GM18907 (cell line): Measurements from ENCODE around the gene TMEM63C.

Experiments used
- ATAC-seq: cut with Tn5 transposase; IDR thresholded peaks from one replicate; pipeline ENCODE4 v1.9.1; 2021; ENCODE audit warnings: mild to moderate bottlenecking, moderate library complexity; ENCODE audit not compliant: unreplicated experiment

TMEM63C gene

DNA sequence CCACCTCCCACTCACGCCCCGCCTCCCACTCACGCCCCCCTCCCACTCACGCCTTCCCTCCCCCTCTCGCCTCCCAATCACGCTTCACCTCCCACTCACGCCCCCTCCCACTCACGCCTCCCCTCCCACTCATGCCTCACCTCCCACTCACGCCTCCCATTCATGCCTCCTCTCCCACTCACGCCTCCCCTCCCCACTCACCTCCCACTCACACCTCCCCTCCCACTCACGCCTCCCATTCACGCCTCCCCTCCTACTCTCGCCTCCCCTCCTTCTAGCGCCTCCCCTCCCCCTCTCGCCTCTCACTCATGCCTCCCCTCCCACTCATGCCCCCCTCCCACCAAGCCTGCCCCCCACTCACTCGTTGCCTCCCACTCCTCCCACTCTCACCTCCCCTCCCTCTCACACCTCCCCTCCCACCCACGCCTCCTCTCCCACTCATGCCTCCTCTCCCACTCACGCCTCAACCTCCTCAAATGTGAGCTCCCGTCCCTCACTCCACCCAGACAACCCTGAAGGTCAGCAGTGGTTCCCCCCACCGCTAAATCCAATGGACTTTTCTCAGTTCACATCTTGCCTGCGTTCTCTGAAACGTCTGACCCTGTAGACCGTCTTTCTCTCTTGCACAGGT is 39.8 kb downstream of the TMEM63C start:
- ATAC-seq, result no peak

DNA sequence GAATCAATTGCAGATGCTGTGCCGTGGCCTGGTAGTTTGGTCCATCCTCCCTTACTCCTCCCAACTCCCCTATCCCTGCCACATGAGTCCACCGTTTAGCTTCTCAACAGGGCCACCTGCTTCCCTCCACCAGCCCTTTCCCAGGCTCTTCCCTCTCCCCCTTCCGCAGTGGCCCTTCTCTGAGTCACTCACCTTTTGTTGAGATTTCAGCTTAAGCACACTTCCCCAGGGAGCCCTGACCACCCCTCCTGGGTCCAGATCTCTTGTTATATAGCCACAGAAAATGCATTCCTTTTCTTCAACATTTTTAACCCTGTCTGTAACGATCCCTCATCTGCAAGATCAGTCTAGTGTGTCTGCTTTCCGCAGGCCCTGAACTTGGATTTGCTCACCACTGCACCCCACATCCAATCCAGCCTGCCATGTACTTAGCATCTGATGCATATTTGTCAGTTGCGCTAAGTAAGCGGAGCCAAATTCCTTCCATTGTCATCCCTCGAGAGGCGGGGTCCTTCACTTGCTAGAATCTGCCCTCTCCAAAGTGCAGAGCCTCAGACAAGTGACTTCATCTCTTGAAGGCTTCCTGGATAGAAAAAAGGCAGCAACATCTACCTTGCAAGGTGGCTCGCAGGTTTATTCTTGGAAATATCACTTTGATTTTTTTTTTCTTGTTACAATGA is 41.1 kb downstream of the TMEM63C start:
- ATAC-seq, result no peak

DNA sequence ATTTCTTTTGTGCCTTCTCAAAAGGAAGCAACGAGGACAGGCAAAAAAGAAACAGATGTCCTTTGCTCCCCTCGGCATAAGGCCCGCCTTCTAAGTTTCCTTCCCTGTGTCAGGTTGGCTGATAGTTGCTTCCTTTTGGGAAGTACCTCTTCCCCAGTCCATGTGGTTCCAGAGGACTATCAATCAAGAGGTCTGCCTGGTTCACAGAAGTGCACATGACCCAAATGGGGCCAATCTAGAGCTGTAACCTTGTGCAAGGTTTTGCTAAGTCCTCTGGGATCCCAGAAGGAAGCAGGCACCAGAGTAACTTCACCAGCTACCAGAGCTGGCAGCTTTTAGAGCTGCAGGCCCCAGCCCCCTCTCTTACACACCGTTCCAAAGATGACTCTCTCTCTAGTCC is 42.6 kb downstream of the TMEM63C start:
- ATAC-seq, result no peak

DNA sequence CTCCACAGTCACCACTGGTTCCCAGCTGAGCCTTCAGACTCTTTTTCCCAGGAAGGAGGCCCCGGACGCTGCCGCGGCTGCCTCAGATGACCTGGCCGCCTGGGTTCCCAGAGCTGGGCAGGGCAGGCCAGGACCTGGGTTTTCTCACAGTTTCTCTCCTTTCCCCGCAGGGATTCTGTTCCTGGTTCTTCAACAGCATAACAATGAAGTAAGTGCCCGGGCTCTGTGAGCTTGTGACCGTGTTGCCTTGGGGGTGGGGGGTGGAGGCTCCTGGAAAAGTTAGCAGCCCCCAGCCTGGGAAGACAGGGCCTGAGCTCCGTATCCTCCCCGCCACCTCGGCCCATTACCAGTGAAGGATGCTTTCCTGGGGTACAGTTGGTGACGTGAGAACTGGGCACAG is 43.7 kb downstream of the TMEM63C start:
- no peak for ATAC-seq

DNA sequence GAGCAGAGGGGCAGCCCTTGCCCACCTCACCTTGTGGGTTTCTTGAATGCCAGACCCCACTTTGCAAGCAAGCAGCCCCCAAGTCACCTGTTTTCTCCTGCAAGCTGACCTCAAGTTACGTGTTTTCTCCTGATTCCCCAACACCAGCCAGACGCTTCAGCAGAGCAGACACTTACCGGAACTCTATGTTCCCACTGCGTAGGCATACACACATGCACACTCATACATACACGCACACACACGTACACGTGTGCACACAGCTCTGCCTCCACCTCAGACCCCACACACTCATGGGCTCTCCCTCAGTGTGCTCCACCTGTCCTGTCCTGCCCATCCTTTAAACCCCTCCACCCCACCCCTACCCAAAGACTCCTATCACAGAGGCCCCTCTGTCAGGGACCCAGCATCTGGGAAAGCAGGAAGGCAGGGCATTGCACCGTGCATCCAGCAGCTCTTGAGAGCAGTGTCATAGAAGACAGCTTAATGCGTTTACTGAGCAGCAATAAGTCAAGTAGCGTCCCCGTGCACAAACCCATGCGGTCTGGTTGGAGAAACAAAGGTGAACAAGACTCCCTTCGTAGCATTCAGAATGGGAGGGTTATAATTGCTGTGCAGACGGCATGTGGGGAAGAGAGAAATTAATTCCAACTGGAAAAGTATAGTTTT is 44.4 kb downstream of the TMEM63C start:
- ATAC-seq, result no peak

DNA sequence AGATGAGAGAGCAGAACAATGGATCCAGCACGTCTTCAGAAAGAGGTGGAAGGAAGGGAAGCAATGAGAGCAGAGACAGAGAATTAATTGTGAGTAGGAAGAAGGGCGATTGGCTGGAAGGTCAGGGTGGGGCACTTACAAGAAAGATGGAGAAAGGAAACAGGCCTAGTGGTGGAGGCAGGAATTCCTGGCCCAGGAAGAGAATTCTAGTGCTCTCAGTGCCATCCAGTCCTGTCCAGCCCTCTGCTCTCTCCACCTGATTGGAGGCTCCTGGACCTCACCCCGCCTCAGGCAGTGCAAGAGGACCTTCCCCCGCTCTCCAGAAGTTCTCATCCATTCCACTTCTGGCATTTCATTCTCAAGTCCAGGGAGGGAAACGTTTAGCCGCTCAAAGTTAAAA is 46.5 kb downstream of the TMEM63C start:
- ATAC-seq, result no peak

DNA sequence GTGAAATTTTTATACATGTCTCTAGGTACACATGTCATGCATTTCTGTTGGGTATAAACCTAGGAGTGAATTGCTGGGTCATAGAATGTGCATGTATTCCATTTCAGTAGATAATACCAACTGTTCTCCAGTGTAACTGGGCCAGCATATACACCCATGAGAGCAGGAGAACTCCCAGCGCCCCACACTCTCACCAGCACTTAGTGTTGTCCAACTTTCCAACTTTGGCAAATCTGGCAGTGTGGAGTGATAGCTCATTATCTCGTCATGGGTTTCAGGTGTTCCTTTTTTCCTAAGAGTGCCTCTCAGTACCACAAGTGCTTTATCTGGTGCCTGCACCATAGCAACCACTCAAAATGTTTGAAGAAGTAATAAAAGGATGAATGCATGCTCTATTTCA is 49.3 kb downstream of the TMEM63C start:
- ATAC-seq, result no peak

DNA sequence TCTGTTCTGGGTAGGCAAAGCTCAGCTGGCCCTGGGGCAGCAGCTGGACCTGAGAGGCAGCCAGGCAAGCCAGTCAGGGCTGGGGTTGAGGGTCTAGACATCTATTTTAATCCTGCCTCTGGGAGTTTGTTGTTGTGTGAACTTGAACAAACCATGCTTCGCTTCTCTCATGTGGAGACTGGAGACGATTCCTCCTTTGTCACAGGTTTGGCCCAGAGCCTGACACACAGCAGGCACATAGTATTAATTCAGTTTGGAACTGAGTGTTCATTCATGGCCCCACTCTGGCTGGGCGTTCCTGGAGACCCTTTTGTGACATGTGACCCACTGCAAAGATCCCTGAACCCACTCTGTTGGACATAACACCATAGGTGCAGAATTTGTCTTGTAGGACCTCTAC is 50.1 kb downstream of the TMEM63C start:
- ATAC-seq, result no peak

DNA sequence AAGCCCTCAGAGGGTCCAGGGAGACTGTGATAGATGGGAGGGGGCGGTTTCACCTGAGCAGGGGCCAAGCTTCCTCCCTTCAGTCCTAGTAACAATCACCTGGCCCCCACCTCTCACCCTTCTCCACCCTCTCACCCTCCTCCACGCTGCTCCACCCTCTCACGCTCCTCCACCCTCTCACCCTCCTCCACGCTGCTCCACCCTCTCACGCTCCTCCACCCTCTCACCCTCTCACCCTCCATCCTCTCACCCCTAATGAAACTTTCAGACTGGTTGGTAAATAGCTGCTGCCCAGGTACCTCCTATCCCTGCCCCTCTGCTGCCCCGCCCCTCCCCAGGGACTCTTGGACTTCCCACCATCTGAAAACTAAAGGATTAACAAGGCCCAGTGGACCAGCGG is 55.2 kb downstream of the TMEM63C start:
- ATAC-seq, result no peak

DNA sequence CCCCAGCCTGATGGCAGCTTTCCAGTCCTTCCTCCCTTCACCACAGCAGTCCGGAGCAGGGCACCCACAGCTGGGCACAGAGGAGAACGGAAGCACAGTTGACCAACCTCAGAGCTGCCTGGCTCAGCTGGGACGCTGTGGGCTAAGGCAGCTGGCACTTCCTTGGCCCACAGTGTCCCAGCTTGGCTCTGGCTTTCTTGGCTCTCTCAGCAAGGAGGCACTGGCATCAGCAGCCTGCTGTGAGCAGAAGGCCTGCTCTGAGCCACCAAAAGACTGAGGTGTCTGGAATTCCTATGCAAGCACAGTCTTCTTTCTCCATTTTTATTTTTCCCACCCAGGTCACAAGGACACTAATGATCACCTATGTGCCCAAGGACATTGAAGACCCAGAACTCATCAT is 56.8 kb downstream of the TMEM63C start:
- ATAC-seq, result no peak

DNA sequence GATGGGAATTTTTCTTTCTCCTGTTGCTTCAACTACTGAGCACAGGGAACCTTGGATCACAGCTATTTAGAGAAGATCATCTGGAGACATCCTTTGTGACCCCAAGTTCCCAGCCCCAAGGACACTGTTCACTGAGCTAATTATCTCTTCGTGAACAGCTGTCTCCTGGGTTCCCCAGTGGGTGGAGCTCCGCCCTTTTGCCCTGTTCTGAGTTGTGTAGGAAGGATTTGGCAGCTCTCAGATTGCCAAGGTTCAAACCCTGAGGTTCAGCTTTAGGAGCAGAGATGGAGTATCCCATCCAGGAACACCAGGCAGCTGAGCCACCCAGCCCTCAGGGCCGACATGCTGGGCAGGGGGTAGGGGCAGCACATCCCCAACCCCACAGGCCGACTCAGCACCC is 57.4 kb downstream of the TMEM63C start:
- no peak for ATAC-seq

DNA sequence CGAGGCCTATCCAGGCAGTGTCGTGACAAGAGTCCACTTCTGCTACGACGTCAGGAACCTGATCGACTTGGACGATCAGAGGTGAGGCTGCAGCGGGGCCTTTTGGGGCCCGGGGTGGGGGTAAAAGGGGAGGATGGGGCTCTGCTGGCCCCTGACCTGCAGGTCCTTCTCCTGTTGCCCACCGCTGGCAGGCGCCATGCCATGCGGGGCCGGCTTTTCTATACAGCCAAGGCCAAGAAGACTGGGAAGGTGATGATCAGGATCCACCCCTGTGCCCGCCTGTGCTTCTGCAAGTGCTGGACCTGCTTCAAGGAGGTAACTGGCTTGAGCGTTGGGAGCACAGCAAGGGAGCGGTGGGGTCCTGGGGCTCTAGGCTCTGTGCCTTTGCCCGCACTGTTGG is 57.8 kb downstream of the TMEM63C start:
- no peak for ATAC-seq

DNA sequence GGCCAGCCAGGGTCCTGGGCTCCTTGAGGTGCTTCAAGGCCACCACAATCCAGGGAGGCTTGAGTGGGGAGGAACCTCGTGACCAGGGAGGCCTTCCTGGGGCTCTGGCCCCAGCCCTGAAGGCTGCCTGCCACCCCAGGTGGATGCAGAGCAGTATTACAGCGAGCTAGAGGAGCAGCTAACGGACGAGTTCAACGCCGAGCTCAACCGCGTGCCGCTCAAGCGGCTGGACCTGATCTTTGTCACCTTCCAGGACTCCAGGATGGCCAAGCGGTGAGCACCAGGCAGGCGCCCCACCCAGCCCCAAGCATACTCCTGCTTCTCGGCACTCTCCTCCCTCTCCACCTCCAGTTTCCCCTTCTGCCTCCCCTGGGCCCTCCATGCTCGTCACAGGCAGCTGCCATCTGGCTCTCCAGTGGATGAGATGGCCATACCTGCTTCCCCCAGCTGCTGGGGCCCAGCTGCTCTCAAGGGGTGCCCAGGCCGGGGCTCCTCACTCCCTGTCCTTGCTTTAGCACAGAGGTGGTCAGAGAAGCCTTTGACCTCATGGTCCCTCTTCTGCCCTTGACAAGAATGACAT is 58.8 kb downstream of the TMEM63C start:
- ATAC-seq, result no peak

DNA sequence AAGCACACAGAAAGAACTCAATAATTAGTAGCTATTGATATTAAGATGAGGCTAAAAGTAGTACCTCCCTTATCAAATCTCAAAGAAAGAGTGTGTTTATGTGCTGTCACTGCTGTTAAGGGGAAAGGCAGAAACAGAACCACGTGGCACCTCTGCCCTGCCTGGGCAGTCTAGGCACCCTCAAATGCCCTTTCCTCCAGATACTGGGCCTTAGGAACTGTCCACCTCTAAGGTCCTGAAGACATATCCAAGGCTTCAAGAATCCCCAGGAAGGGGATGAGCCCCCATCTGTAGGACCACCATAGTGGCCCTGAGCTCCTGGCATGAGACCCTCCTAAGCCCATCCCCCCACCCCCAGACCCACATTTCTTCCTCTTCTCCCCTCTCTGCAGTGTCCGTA is 60.4 kb downstream of the TMEM63C start:
- ATAC-seq, result no peak

DNA sequence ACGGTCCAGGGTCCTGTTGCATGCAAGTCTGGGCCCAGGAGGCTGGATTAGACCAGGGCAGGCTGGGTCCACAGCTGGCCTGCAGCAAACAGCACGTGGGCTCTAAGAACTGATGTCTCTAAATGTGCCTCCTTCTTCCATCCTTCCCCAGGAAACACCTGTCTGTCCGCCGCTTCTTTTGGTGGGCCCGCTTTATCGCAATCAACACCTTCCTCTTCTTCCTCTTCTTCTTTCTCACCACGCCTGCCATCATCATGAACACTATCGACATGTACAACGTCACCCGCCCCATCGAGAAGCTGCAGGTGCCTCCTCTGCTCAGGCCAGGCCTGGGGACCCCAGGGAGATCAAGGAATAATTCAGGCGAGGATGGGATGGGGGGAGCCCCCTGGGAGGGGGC is 61.2 kb downstream of the TMEM63C start:
- ATAC-seq, result no peak

DNA sequence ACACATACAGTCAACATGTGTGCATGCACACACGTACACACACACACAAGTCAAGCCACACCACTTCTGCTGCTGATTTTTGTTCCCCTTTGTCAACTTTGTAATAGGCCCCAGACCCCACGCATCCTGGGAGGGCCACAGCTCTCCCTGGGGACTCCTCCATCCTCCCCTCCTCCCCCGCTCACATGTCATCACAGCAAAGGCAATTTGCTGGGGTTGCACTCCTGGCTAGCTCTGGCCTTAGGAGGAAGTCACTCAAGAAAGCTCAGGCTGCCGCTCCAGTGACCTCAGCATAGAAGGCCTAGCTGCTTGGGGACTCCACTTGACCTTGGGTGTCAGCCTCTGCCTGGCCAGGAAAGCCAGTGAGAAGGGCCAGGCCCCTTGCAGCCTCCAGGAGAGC is 62.3 kb downstream of the TMEM63C start:
- no peak for ATAC-seq

DNA sequence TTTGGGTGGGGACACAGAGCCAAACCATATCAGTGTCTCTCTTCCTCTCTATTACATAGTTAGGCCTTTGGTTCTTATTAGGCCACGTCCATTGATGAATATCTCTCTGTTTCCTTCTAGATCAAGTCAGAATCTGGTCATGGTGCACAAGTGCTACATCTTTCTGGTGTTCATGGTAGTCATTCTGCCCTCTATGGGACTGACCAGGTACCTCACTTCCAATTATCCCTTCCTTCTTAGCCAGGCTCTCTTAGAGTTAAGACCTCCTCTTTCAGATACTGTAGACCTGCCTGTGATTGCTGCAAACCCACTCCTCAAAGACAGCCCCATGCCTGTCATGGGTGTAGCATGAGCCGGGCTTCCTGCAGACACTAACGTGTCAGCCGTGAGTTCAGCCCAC is 64.2 kb downstream of the TMEM63C start:
- ATAC-seq, result no peak

DNA sequence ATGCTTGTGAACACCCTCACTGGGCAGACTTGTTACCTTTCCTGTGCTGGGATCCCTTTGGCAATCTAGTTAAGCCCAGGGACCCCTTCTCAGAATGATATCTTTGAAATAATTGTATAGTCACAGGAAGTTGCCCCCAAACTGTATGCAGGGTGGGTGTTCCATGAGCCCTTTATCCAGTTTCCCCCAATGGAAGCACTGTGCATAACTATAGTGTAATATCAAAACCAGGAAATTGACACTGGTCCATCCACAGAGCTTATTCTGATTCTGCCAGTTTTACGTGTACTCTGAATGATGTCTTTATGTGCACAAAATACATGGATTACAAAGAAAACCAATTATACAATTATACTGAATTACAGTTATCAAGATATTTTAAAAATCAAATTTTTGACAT is 65.2 kb downstream of the TMEM63C start:
- ATAC-seq, result no peak

DNA sequence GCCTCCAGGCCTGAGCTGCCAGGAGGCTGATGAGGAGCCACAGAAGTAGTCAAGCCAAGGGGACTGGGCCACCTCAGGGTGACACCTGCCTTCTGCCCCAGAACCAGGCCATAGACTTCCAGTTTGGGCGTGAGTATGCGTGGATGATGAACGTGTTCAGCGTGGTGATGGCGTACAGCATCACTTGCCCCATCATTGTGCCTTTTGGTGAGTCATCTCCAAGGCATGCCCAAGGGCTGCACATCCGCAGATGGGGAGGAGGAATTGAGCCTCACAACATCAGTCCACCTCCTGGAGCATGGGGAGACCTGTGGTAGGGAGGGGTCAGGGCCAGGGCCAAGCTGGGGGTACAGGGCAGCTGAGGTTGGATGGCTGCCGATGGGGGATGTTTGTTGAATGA is 67.1 kb downstream of the TMEM63C start:
- ATAC-seq, result no peak

DNA sequence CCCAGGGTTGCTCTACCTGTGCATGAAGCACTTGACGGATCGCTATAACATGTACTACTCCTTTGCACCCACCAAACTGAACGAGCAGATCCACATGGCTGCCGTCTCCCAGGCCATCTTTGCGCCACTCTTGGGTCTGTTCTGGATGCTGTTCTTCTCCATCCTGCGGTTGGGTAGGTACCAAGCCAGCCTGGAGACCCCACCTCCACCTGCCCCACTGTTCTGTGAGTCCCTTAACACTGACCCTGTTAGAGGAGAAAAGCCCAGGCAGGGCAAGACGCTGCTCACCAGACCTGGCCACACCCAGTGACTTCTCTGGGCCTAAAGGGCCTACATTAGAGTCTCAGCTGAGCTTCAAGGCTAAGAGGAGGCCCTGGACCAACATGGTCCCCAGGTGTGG is 67.7 kb downstream of the TMEM63C start:
- no peak for ATAC-seq

DNA sequence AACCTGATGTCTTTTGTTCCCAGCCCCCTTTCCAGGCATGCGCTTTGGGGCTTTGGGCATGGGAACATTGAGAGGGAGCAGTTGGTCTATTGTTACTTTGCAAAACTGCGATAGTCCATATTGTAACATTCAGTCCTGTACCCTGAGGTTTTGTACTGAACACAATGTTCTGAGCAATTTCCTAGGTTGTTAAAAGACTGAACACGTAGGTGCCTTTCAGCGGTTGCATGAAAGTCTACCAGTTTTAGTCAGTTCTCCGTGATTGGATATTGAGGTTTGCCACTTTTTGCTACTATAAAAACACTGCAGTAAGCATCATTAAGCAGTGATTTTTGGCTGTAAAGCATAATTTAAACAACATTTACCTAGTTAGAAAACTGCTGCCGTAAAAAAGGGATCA is 69.3 kb downstream of the TMEM63C start:
- no peak for ATAC-seq

DNA sequence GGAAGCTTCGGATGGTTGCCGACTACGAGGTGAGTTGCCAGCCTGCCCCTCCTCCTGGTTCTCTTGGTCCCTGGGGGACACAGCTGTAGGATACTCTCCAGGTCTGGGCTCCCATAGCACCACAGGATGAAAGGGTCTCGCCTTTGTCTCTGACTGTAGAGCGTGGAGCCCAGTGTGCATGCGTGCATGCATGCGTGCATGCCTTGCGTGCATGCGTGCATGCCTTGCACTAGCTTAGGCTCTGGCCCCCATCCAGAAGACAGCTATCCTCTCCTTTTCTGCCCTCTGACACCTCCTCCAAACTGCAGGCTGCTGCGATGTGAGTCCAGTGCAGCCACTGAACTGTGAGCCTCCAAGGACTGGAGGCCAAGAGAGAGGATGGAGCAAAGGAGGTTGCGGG is 70.3 kb downstream of the TMEM63C start:
- ATAC-seq, result no peak
